ENCODE results near the gene ZBTB20. TPM values are rescaled to one million over a fixed set of nuclear protein-coding genes. Genes with fewer than 3 reads are reported as not detected.
"Not testable (repeated sequence)": the region's sequence is repeated elsewhere in the genome, so short reads cannot be mapped to it uniquely, and the experiment has no call there.

The ZBTB20 gene
- total and polyA plus RNA-seq, 4 donors = 0.74 to 77.1 (median 27.9) TPM

- Histone ChIP-seq H3K27ac (ENCODE audit: low read depth in 1 of 2, low read length in 1 of 2) (no peak overlapping the region), H3K9me3 (ENCODE audit: control insufficient read depth in 4 of 4, insufficient read depth in 3 of 4, low read length in 3 of 4) (peaks cover 0 to 5% (median 2%) of the 10 kb centered on the region in 4 donors), H3K27me3 (ENCODE audit: control insufficient read depth in 3 of 3, insufficient read depth in 3 of 3, low read length in 2 of 3) (no peaks in the 10 kb centered on the region), H3K36me3 (ENCODE audit: control insufficient read depth in 4 of 4, insufficient read depth in 4 of 4, low read length in 4 of 4) (no peaks in the 10 kb centered on the region), H3K4me1 (ENCODE audit: control insufficient read depth in 5 of 5, insufficient read depth in 5 of 5, low read length in 5 of 5) (no peaks in the 10 kb centered on the region), H3K9ac (ENCODE audit: insufficient read depth in 1 of 2, low read length in 2 of 2) (no peak overlapping the region), H3K4me3 (no peak overlapping the region)
- no peak for DNase-seq
- 77 to 80% methylated on average over 4 of the region's 4 CpGs for WGBS, 2 donors
- ATAC-seq (ENCODE audit: insufficient read depth, low FRiP score) = no peak
- no peak for TF ChIP-seq CTCF (IDR thresholded peaks at IDR 0.05; ENCODE audit: control extremely low read depth, extremely low read depth)
Measured at GRCh38 chr3:115187149-115187757, 40.2 kb upstream of the ZBTB20 start.

- no peak for DNase-seq
- 79 to 88% methylated on average over 6 of the region's 6 CpGs for WGBS, 2 donors
Measured at GRCh38 chr3:115186351-115187148, 39.5 kb upstream of the ZBTB20 start.

GRCh38 chr3:115184859-115185572 lies 37.9 kb upstream of the ZBTB20 start:
- not testable (repeated sequence) for ATAC-seq (ENCODE audit: insufficient read depth, low FRiP score); H3K9me3 ChIP-seq (ENCODE audit: control insufficient read depth in 4 of 4, insufficient read depth in 3 of 4, low read length in 3 of 4); H3K27me3 ChIP-seq (ENCODE audit: control insufficient read depth in 3 of 3, insufficient read depth in 3 of 3, low read length in 2 of 3); H3K36me3 ChIP-seq (ENCODE audit: control insufficient read depth in 4 of 4, insufficient read depth in 4 of 4, low read length in 4 of 4); H3K9ac ChIP-seq (ENCODE audit: insufficient read depth in 1 of 2, low read length in 2 of 2); H3K27ac ChIP-seq (ENCODE audit: low read depth in 1 of 2, low read length in 1 of 2); DNase-seq; H3K4me3 ChIP-seq; H3K4me1 ChIP-seq (ENCODE audit: control insufficient read depth in 5 of 5, insufficient read depth in 5 of 5, low read length in 5 of 5)
- 96 to 98% methylated on average over 32 of the region's 32 CpGs for WGBS, 2 donors

More at GRCh38 chr3:115186351-115187148, 39.5 kb upstream of the ZBTB20 start:
- Histone ChIP-seq H3K4me1 (ENCODE audit: control insufficient read depth in 5 of 5, insufficient read depth in 5 of 5, low read length in 5 of 5) (no peaks in the 10 kb centered on the region), H3K36me3 (ENCODE audit: control insufficient read depth in 4 of 4, insufficient read depth in 4 of 4, low read length in 4 of 4) (no peaks in the 10 kb centered on the region), H3K27ac (ENCODE audit: low read depth in 1 of 2, low read length in 1 of 2) (no peak overlapping the region), H3K9me3 (ENCODE audit: control insufficient read depth in 4 of 4, insufficient read depth in 3 of 4, low read length in 3 of 4) (peaks cover 0 to 5% (median 2%) of the 10 kb centered on the region in 4 donors), H3K27me3 (ENCODE audit: control insufficient read depth in 3 of 3, insufficient read depth in 3 of 3, low read length in 2 of 3) (no peaks in the 10 kb centered on the region), H3K4me3 (no peak overlapping the region), H3K9ac (ENCODE audit: insufficient read depth in 1 of 2, low read length in 2 of 2) (no peak overlapping the region)
- TF ChIP-seq CTCF (IDR thresholded peaks at IDR 0.05; ENCODE audit: control extremely low read depth, extremely low read depth) = no peak
- ATAC-seq (ENCODE audit: insufficient read depth, low FRiP score) = no peak

- H3K9me3 ChIP-seq (ENCODE audit: control insufficient read depth in 4 of 4, insufficient read depth in 3 of 4, low read length in 3 of 4); H3K27ac ChIP-seq (ENCODE audit: low read depth in 1 of 2, low read length in 1 of 2); H3K4me1 ChIP-seq (ENCODE audit: control insufficient read depth in 5 of 5, insufficient read depth in 5 of 5, low read length in 5 of 5); H3K27me3 ChIP-seq (ENCODE audit: control insufficient read depth in 3 of 3, insufficient read depth in 3 of 3, low read length in 2 of 3); H3K36me3 ChIP-seq (ENCODE audit: control insufficient read depth in 4 of 4, insufficient read depth in 4 of 4, low read length in 4 of 4); DNase-seq; H3K4me3 ChIP-seq; H3K9ac ChIP-seq (ENCODE audit: insufficient read depth in 1 of 2, low read length in 2 of 2); ATAC-seq (ENCODE audit: insufficient read depth, low FRiP score): not testable (repeated sequence)
- 75 to 85% methylated on average over 10 of the region's 10 CpGs for WGBS, 2 donors
Measured at GRCh38 chr3:115178930-115179329, 31.8 kb upstream of the ZBTB20 start.
